Measurements from ENCODE around the gene HMX2. TPM values are rescaled to one million over a fixed set of nuclear protein-coding genes. Genes with fewer than 3 reads are reported as not detected.

Gene HMX2, protein sequence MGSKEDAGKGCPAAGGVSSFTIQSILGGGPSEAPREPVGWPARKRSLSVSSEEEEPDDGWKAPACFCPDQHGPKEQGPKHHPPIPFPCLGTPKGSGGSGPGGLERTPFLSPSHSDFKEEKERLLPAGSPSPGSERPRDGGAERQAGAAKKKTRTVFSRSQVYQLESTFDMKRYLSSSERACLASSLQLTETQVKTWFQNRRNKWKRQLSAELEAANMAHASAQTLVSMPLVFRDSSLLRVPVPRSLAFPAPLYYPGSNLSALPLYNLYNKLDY
- total RNA-seq = not detected in 2 replicates

DNA sequence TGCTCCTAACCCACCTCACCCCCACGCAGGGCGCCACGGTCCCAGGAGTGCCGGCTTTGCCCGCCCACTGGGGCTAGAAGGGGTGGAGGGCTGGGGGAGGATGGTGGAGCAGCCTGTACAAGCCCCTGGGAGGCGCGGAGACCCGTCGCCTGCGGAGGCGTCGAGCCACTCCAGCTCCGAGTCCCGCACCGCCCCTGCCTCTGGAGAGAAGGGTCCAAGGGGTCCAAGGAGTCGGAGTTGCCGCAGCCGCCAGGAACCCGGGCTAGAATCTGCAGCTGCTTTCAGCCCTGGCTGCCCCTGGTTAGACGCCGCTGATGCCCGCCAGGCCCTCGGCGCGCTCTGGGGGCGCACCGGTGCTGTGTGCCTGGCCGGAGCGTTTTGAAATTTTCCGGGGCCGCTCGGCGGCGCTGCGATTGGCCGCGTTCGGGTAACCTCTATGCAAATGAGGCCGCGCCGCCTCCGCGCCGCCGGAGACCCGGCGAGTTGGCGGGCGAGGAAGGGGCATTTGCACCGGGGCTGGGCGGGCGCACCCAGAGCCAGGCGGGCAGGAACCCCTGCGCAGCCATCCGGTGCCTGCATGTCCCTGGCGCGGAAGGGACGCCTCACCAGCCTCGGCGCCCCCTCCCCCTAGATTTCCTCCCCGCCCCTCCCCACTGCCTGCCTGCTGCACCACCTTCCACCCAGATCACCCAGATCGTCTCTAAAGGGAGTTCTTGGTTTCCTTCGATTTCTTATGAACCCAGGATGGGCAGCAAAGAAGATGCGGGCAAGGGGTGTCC, at the start of gene HMX2:
Gene HMX2, plus strand, starts transcription at position 502 of the 779 bp plus-strand sequence. Its CDS starts 243 bp downstream, at position 745.
- Mint-ChIP-seq H3K36me3 (ENCODE audit: low read depth) (peaks cover 15% of the 10 kb centered on the region), H3K4me1 (ENCODE audit: low read depth) (peaks cover 26% of the 10 kb centered on the region), H3K9me3 (no peaks in the 10 kb centered on the region), H3K27ac (peak within 1 kb of the TSS; percentile 49), H3K27me3 (ENCODE audit: low read depth) (peaks cover 69% of the 10 kb centered on the region), H3K4me3 (ENCODE audit: low read depth) (peak within 1 kb of the TSS; percentile 57)
- intact Hi-C loops (cut with micrococcal nuclease) = loop anchor here (2.0 to 10.0 kb wide), 2 partner anchors 13 to 947 kb away; partner anchors contain the start of genes CHST15 and HMX3
- peak; percentile 12 for DNase-seq (ENCODE audit: low spot score)

DNA sequence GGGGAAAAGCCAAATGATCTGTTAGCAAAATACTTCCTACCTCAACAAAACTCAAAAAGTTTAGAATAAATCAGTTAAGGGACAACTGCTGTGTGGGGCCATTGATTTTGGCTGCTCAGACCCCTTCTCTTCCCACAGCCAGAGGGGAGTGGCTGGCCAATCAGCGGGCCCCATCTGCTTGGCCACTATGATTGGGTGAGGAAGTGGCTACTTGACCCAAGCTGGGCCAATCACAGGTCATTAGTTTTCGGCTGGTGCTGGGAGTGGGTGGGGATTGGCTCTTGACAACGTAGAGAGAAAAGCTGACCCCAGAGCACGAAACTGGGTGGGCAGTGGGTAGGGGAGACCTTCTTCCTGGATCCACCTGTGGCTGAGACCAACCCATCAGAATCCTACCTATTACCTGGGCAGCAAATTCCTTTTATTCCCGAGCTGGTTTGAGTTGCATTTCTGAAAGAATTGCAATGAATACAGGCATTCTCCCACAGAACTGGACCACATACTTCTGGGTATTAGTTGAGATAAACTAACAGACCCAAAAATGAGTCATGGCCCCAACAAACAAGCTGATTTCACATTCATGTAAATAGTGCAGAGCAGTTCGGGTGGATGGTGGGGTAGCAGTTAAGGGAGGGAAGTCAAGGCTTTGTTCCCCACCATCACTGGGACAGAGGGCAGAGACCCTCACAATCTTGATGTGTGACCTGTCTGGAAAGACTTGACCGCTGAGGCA, 47.7 kb upstream of the HMX2 start:
- Mint-ChIP-seq H3K9me3 (no peaks in the 10 kb centered on the region), H3K4me3 (ENCODE audit: low read depth) (no peak overlapping the region), H3K27me3 (ENCODE audit: low read depth) (no peaks in the 10 kb centered on the region), H3K27ac (no peak overlapping the region), H3K36me3 (ENCODE audit: low read depth) (no peaks in the 10 kb centered on the region), H3K4me1 (ENCODE audit: low read depth) (no peaks in the 10 kb centered on the region)
- no peak for DNase-seq (ENCODE audit: low spot score)
- intact Hi-C loops (cut with micrococcal nuclease) = no loop called here

DNA sequence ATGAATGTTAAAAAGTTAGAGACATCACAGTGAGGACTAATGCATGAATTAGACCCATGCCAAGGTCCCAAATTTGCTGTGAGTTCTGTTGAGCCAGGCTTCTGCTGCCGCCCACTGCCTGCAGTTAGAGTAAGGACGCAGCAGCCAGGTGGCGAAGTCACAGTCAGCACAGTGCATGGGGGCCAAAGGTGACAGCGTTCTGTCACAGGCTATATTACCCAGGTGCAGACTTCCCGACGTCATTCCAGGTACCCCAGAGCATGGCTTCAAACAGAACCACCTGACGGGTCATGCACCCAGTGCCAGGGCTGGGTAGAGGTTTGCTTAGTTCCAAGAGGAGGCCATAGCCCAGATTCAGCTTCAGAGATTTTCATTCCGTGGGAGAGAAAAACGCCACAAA, 46.1 kb upstream of the HMX2 start:
- intact Hi-C loops (cut with micrococcal nuclease) = no loop called here
- no peaks in the 10 kb centered on the region for H3K9me3 Mint-ChIP-seq
- H3K36me3 Mint-ChIP-seq (ENCODE audit: low read depth) = no peaks in the 10 kb centered on the region
- H3K27me3 Mint-ChIP-seq (ENCODE audit: low read depth) = no peaks in the 10 kb centered on the region
- no peak overlapping the region for H3K4me3 Mint-ChIP-seq (ENCODE audit: low read depth)
- no peaks in the 10 kb centered on the region for H3K4me1 Mint-ChIP-seq (ENCODE audit: low read depth)
- no peak for DNase-seq (ENCODE audit: low spot score)
- H3K27ac Mint-ChIP-seq = no peak overlapping the region

DNA sequence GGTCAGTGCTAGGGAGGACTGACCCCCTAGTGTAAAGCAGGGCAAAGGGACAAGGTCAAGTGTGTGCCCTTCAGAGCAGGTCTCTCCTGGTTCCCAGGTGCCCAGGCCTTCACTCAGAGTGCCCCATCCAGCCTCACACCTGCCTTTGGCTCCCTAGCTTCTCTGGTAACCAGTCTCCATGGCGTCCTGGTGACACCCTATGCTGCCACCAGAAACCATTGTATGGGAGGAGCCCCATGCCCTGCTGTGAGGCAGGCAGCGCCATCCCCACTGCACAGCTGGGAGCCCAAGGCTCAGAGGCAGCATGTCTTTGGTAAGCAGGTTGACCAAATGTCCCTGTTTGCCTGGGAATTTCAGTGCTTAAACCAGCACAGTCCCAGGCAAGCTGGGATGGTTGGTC, 45.3 kb upstream of the HMX2 start:
- Mint-ChIP-seq H3K36me3 (ENCODE audit: low read depth) (no peaks in the 10 kb centered on the region), H3K27me3 (ENCODE audit: low read depth) (no peaks in the 10 kb centered on the region), H3K4me1 (ENCODE audit: low read depth) (no peaks in the 10 kb centered on the region), H3K4me3 (ENCODE audit: low read depth) (no peak overlapping the region), H3K27ac (no peak overlapping the region), H3K9me3 (no peaks in the 10 kb centered on the region)
- no peak for DNase-seq (ENCODE audit: low spot score)
- intact Hi-C loops (cut with micrococcal nuclease) = no loop called here

DNA sequence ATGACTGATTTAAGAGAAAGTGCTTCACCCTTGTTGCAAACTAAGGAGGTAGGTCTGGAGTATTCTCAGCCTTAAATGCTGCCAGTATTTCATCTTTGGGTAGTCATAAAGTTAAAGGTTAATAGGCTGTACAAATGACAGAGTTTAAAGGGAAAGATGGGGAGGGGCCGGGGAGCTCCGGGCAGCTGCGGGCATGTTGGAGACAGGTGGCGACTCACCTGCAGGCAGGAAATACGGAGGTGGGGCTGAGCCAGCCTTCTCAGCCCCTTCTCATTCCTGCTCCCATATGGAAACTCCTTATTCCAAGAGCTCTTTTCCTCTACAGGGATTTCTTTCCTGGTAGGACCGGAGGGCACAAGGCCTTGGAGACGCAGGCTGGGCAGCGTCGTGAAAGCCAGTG, 44.0 kb upstream of the HMX2 start:
- no peaks in the 10 kb centered on the region for H3K36me3 Mint-ChIP-seq (ENCODE audit: low read depth)
- intact Hi-C loops (cut with micrococcal nuclease) = no loop called here
- no peak for DNase-seq (ENCODE audit: low spot score)
- H3K4me3 Mint-ChIP-seq (ENCODE audit: low read depth) = no peak overlapping the region
- peaks cover 5% of the 10 kb centered on the region for H3K27me3 Mint-ChIP-seq (ENCODE audit: low read depth)
- H3K9me3 Mint-ChIP-seq = no peaks in the 10 kb centered on the region
- no peak overlapping the region for H3K27ac Mint-ChIP-seq
- no peaks in the 10 kb centered on the region for H3K4me1 Mint-ChIP-seq (ENCODE audit: low read depth)

DNA sequence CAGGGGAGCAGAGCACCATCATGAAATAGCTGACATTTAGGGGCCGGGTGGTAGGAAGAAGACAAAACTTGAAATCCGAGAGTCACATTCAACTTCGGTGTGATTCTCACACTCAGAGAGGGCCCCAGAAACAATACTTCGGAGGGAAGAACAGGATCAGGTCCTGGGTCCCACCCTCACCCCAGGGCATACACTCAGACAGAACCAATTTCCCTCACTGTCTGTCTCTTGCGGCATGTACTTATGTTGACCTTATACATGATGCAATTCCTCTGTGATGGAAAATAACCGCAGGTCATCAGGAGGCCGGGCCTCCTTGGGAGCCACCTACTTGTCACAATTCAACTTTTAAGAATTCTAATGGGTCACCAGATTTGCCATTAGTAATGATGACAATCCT, 38.5 kb upstream of the HMX2 start:
- Mint-ChIP-seq H3K36me3 (ENCODE audit: low read depth) (no peaks in the 10 kb centered on the region), H3K27me3 (ENCODE audit: low read depth) (peaks cover 12% of the 10 kb centered on the region), H3K27ac (no peak overlapping the region), H3K4me1 (ENCODE audit: low read depth) (no peaks in the 10 kb centered on the region), H3K9me3 (no peaks in the 10 kb centered on the region), H3K4me3 (ENCODE audit: low read depth) (no peak overlapping the region)
- intact Hi-C loops (cut with micrococcal nuclease) = no loop called here
- no peak for DNase-seq (ENCODE audit: low spot score)

DNA sequence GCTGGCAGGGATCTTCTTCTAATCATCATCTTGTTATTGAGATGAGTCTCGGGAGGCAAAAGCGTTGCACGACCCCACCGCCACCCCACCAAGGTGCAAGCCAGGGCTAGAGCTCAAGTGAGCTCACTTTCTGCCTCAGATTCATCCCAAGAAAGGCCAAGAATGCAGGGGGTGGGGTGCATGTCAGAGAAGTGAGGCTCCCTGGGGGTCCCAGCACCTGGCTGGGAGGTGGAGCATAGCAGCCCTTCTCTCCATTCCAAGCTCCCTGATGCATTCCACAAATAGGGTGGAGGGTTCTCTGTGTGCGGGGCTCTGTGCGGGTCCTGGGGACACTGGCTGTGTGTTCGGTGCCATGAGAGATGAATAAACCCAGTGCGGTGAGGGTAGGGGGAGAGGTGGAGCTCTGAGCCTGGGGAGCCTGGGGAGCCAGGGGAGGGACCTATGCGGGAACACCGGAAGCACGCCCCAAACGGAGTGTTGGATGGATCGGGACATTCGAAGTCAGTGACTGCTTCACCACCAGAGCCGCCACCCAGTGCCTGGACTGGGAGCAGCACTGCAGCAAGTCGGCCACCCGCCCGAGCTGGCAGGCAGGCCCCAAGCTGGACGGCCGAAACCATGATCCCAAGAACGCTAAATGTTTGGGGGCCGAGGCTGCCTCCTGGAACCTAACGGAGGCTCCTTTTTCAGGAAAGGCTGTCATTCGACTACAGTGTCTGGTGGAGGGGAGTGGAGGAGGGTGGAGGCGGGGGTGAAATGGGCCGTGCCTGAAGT, 30.1 kb upstream of the HMX2 start:
- intact Hi-C loops (cut with micrococcal nuclease) = no loop called here
- Mint-ChIP-seq H3K36me3 (ENCODE audit: low read depth) (no peaks in the 10 kb centered on the region), H3K4me1 (ENCODE audit: low read depth) (no peaks in the 10 kb centered on the region), H3K27ac (no peak overlapping the region), H3K4me3 (ENCODE audit: low read depth) (no peak overlapping the region), H3K27me3 (ENCODE audit: low read depth) (peaks cover 29% of the 10 kb centered on the region), H3K9me3 (no peaks in the 10 kb centered on the region)
- DNase-seq (ENCODE audit: low spot score) = no peak

DNA sequence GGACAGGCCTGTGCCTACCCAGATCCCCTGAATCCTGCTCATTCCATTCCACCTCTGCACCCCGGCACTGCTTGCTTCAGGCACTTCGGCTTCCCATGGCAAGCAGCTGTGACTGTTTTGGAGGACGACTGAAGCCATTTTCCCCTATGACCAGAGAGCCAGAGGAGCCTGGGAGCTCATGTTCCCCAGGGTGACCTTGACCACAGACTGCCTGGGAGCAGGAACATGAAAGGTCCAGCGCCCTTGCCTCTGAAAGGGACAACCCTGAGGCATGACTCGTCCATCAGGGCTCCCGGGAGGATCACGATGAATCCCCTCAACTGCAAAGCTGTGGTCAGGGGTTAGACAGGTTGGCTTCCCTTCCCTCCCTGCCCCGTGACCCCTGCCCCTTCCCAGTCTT, 28.9 kb upstream of the HMX2 start:
- Mint-ChIP-seq H3K4me1 (ENCODE audit: low read depth) (no peaks in the 10 kb centered on the region), H3K27me3 (ENCODE audit: low read depth) (peaks cover 30% of the 10 kb centered on the region), H3K4me3 (ENCODE audit: low read depth) (no peak overlapping the region), H3K9me3 (no peaks in the 10 kb centered on the region), H3K36me3 (ENCODE audit: low read depth) (no peaks in the 10 kb centered on the region), H3K27ac (no peak overlapping the region)
- DNase-seq (ENCODE audit: low spot score) = no peak
- intact Hi-C loops (cut with micrococcal nuclease) = no loop called here

DNA sequence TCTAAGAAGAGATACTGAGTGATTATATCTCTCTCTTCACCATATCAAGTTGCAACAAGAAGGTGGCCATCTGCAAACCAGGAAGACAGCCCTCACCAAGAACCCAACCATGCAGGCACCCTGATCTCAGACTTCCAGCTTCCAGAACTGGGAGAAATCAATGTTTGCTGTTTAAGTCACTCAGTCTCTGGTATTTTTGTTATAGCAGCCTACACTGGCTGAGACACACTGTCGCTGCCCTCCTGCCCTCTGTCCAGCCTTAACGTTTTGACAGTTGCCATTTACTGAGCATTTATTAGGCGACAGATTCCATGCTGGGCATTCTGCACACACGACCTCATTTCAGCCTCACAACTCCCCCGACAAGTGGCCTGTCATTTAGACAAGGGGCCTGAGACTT, 21.7 kb upstream of the HMX2 start:
- no peaks in the 10 kb centered on the region for H3K4me1 Mint-ChIP-seq (ENCODE audit: low read depth)
- H3K36me3 Mint-ChIP-seq (ENCODE audit: low read depth) = no peaks in the 10 kb centered on the region
- H3K27me3 Mint-ChIP-seq (ENCODE audit: low read depth) = peaks cover 47% of the 10 kb centered on the region
- no peak for DNase-seq (ENCODE audit: low spot score)
- no peak overlapping the region for H3K27ac Mint-ChIP-seq
- no peak overlapping the region for H3K4me3 Mint-ChIP-seq (ENCODE audit: low read depth)
- intact Hi-C loops (cut with micrococcal nuclease) = no loop called here
- H3K9me3 Mint-ChIP-seq = no peaks in the 10 kb centered on the region

DNA sequence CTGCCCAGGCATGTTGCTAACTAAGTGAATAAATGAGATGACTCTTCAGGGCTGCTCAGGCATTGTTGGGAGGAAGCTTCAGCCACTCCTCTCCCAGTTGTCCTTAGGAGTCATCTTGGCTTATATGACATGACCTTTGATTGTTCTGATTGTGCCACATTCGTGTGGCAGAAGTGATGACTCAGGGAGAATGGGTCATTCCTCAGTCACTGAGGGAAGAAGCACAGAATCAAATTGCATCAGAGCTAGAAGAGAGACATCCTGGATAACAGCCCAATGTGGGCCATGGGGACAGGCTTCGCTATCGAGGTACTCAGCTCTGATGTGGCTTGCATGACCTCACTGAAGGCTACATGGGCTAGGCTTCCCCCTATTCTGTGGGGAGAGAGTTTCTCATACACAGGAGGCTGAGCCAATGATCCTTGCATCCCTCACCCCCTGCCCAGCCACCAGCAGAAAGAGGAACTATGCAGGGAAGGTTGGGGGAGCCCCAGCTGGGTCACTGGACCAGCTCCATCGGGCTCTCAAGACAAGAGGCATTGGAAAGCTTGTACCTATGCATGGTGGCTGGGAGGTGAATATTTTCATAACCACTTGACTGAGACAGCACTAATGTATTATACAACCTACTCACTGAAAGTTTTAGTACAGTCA, 18.2 kb upstream of the HMX2 start:
- H3K4me3 Mint-ChIP-seq (ENCODE audit: low read depth) = no peak overlapping the region
- intact Hi-C loops (cut with micrococcal nuclease) = loop anchor here (5.0 kb wide), 2 partner anchors 82 to 838 kb away; no protein-coding TSS in a partner anchor
- H3K27me3 Mint-ChIP-seq (ENCODE audit: low read depth) = peaks cover 66% of the 10 kb centered on the region
- no peak overlapping the region for H3K27ac Mint-ChIP-seq
- H3K4me1 Mint-ChIP-seq (ENCODE audit: low read depth) = peaks cover 12% of the 10 kb centered on the region
- no peaks in the 10 kb centered on the region for H3K36me3 Mint-ChIP-seq (ENCODE audit: low read depth)
- no peaks in the 10 kb centered on the region for H3K9me3 Mint-ChIP-seq
- DNase-seq (ENCODE audit: low spot score) = no peak

DNA sequence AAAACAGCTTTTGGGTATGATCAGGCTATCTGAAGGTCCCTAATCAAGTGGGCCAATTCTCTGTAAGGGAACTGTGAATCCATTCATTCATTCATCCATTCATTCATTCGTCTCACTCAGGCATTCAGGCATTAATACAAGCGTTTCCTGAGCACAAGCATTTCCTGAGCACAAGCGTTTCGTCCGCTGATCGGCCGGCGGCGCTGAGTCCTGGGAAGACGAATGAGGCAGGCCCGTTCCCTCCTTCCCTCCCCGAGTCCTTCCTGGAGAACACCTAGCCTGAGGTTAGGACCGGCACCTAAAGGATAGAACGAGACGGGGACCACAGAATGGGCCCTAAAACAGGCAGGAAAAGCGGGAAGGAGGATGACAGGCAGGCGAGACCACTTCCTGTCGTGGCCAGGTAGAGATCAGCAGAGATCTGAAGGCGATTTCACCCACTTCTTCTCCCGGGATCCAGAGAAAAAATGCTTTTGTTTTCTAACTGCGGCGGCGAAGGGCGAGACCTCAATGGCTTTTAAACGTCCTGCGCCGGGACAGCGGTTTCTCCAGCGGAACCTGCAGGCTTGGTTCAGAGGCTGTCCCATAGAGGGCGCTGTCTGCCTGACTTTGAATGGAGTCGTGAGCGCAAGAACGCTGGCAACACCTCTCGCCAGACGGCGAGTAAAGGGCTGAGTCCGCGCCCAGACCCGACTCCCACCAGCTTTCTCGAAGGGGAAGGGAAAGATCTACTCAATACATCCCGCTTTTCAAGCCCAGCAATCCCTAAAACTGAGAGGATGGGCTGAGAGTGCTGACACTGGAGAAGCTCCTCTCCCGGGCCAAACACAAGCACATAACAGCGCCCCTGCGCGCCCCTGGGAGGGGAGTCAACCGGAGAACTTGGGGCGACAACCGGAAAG, 15.1 kb upstream of the HMX2 start:
- Mint-ChIP-seq H3K4me1 (ENCODE audit: low read depth) (peaks cover 14% of the 10 kb centered on the region), H3K36me3 (ENCODE audit: low read depth) (no peaks in the 10 kb centered on the region), H3K9me3 (no peaks in the 10 kb centered on the region), H3K27me3 (ENCODE audit: low read depth) (peaks cover 60% of the 10 kb centered on the region), H3K4me3 (ENCODE audit: low read depth) (peak overlapping the region; percentile 55), H3K27ac (peak overlapping the region; percentile 44)
- DNase-seq (ENCODE audit: low spot score) = peak; percentile 74
- intact Hi-C loops (cut with micrococcal nuclease) = loop anchor here (1.0 to 5.0 kb wide), 3 partner anchors 86 to 834 kb away; no protein-coding TSS in a partner anchor

Data from activated T-helper 2 cell treated with anti-CD3 and anti-CD28 coated beads, Interferon-gamma antibody, Interleukin-2, Interleukin-4, amounts not matched to agents 10 μg/mL and 5 μg/mL and 100 μg/mL, durations not matched to agents 14 hours and 24 hours and 36 hours (primary cell).